PC-3 (cell line): ENCODE measurements around the gene EIF2AK2.
"Not testable (repeated sequence)": the region's sequence is repeated elsewhere in the genome, so short reads cannot be mapped to it uniquely, and the experiment has no call there.

Experiments used
- EZH2 ChIP-seq: fragments of 300-600 bp; sonication (generic); IDR thresholded peaks from one replicate; pipeline ENCODE4 v1.6.1; 2017; ENCODE audit warnings: antibody characterized with exemption, mild to moderate bottlenecking, low read length; ENCODE audit not compliant: unreplicated experiment
- EZH2phosphoT487 ChIP-seq: fragments of 300-600 bp; sonication (generic); IDR thresholded peaks from 2 replicates; pipeline ENCODE4 v1.6.1; 2018; ENCODE audit warnings: mild to moderate bottlenecking, antibody characterized with exemption, low read length, borderline replicate concordance
- TF ChIP-seq, protein P1 (sequence below): fragments of 300-600 bp; sonication (generic); conservative IDR thresholded peaks from 2 replicates; pipeline ENCODE4 v1.5.1; 2017; ENCODE audit warnings: antibody characterized with exemption, low read depth, mild to moderate bottlenecking, low read length

DNA sequence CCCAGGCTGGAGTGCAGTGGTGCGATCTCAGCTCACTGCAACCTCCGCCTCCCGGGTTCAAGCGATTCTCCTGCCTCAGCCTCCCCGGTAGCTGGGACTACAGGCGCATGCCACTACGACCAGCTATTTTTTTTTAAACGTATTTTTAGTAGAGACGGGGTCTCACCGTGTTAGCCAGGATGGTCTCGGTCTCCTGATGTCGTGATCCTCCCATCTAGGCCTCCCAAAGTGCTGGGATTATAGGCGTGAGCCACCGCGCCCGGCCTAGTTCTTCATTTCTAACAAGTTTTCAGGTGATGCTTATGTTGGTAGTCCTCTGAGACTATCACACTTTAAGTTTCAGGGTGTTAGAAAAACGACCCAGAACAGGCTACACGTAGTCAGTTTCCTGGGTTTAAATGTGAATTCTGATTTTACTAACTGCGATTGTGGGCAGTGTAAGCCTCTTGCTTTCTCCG, 39.1 kb upstream of the EIF2AK2 start:
- TF ChIP-seq, protein P1, sequence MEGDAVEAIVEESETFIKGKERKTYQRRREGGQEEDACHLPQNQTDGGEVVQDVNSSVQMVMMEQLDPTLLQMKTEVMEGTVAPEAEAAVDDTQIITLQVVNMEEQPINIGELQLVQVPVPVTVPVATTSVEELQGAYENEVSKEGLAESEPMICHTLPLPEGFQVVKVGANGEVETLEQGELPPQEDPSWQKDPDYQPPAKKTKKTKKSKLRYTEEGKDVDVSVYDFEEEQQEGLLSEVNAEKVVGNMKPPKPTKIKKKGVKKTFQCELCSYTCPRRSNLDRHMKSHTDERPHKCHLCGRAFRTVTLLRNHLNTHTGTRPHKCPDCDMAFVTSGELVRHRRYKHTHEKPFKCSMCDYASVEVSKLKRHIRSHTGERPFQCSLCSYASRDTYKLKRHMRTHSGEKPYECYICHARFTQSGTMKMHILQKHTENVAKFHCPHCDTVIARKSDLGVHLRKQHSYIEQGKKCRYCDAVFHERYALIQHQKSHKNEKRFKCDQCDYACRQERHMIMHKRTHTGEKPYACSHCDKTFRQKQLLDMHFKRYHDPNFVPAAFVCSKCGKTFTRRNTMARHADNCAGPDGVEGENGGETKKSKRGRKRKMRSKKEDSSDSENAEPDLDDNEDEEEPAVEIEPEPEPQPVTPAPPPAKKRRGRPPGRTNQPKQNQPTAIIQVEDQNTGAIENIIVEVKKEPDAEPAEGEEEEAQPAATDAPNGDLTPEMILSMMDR: not testable (repeated sequence)
- TF ChIP-seq EZH2phosphoT487, EZH2: not testable (repeated sequence)
